Measurements from ENCODE around the gene CFAP100.
A peak's percentile ranks its signal among the peaks of the same experiment; 100 is the strongest.

The CFAP100 gene

GRCh38 chr3:126480861-126481260, 86.2 kb downstream of the CFAP100 start:
- WGBS, 2 donors (ENCODE audit: extremely low coverage in 2 of 2, insufficient read length in 2 of 2, insufficient replicate concordance in 1 of 2): no CpG with 5 or more reads among the region's 8 CpGs
- H3K23ac ChIP-seq (ENCODE audit: low read depth, low read length, poor library complexity): no peak overlapping the region
- no peak overlapping the region for H3K4ac ChIP-seq (ENCODE audit: low read length)
- no peak for DNase-seq (ENCODE audit: low spot score)
- no peak overlapping the region for H3K27ac ChIP-seq (replicated peaks; ENCODE audit: low read length)
- no peak overlapping the region for H4K8ac ChIP-seq (ENCODE audit: low read depth, low read length)
- no peak overlapping the region for H2BK15ac ChIP-seq (ENCODE audit: low read length)
- H3K9ac ChIP-seq (ENCODE audit: low read depth, low read length, poor library complexity): no peak overlapping the region
- no peak overlapping the region for H2BK120ac ChIP-seq (ENCODE audit: low read depth, low read length)
- H3K4me1 ChIP-seq (ENCODE audit: control insufficient read depth in 2 of 2, insufficient read depth in 1 of 2, low read depth in 1 of 2, low read length in 2 of 2): peaks cover 2 to 22% of the 10 kb centered on the region in 2 donors
- H2BK5ac ChIP-seq (ENCODE audit: low read length): no peak overlapping the region
- H4K91ac ChIP-seq (ENCODE audit: low read depth, low read length, poor library complexity): no peak overlapping the region
- H3K9me3 ChIP-seq (replicated peaks in 1 of 2; ENCODE audit: control insufficient read depth in 2 of 2, insufficient read depth in 1 of 2, low read depth in 1 of 2, low read length in 2 of 2): no peaks in the 10 kb centered on the region
- peak overlapping the region; percentile 70 for H3K18ac ChIP-seq (ENCODE audit: low read length)
- no peaks in the 10 kb centered on the region for H3K79me1 ChIP-seq (ENCODE audit: low read depth, low read length)
- H3K4me2 ChIP-seq (ENCODE audit: insufficient read depth, low read length, poor library complexity, severe bottlenecking): no peak overlapping the region
- no peaks in the 10 kb centered on the region for H3K36me3 ChIP-seq (replicated peaks in 1 of 2; ENCODE audit: control insufficient read depth in 2 of 2, insufficient read depth in 2 of 2, low read length in 2 of 2)
- H3K14ac ChIP-seq (ENCODE audit: low read length): no peak overlapping the region
- H3K27me3 ChIP-seq (ENCODE audit: control insufficient read depth in 3 of 3, insufficient read depth in 3 of 3, low read depth in 1 of 3, low read length in 3 of 3): peaks cover 0 to 16% (median 4%) of the 10 kb centered on the region in 3 experiments
- no peak overlapping the region for H3K4me3 ChIP-seq (ENCODE audit: low read length in 2 of 2)
- H2BK12ac ChIP-seq (ENCODE audit: low read length): no peak overlapping the region
- peak overlapping the region; percentile 8 for H2AFZ ChIP-seq (ENCODE audit: low read length)
- no peak overlapping the region for H2AK5ac ChIP-seq (ENCODE audit: low read depth, low read length)

GRCh38 chr3:126481808-126482502, 87.2 kb downstream of the CFAP100 start:
- H3K27ac ChIP-seq (replicated peaks; ENCODE audit: low read length): no peak overlapping the region
- no peaks in the 10 kb centered on the region for H3K9me3 ChIP-seq (replicated peaks in 1 of 2; ENCODE audit: control insufficient read depth in 2 of 2, insufficient read depth in 1 of 2, low read depth in 1 of 2, low read length in 2 of 2)
- H3K4ac ChIP-seq (ENCODE audit: low read length): no peak overlapping the region
- H3K14ac ChIP-seq (ENCODE audit: low read length): peak overlapping the region; percentile 73
- no peak overlapping the region for H2BK120ac ChIP-seq (ENCODE audit: low read depth, low read length)
- no peak overlapping the region for H2BK12ac ChIP-seq (ENCODE audit: low read length)
- H3K9ac ChIP-seq (ENCODE audit: low read depth, low read length, poor library complexity): peak overlapping the region; percentile 31
- no peak for DNase-seq (ENCODE audit: low spot score)
- no peak overlapping the region for H2BK5ac ChIP-seq (ENCODE audit: low read length)
- no peak overlapping the region for H4K91ac ChIP-seq (ENCODE audit: low read depth, low read length, poor library complexity)
- peak overlapping the region; percentile 8 for H2AFZ ChIP-seq (ENCODE audit: low read length)
- no peak overlapping the region for H4K8ac ChIP-seq (ENCODE audit: low read depth, low read length)
- H3K18ac ChIP-seq (ENCODE audit: low read length): no peak overlapping the region
- no CpG with 5 or more reads among the region's 16 CpGs for WGBS, 2 donors (ENCODE audit: extremely low coverage in 2 of 2, insufficient read length in 2 of 2, insufficient replicate concordance in 1 of 2)
- peaks cover 0 to 19% of the 10 kb centered on the region in 2 donors for H3K4me1 ChIP-seq (ENCODE audit: control insufficient read depth in 2 of 2, insufficient read depth in 1 of 2, low read depth in 1 of 2, low read length in 2 of 2)
- peaks cover 0 to 16% (median 0%) of the 10 kb centered on the region in 3 experiments for H3K27me3 ChIP-seq (ENCODE audit: control insufficient read depth in 3 of 3, insufficient read depth in 3 of 3, low read depth in 1 of 3, low read length in 3 of 3)
- no peak overlapping the region for H3K23ac ChIP-seq (ENCODE audit: low read depth, low read length, poor library complexity)
- no peak overlapping the region for H3K4me2 ChIP-seq (ENCODE audit: insufficient read depth, low read length, poor library complexity, severe bottlenecking)
- peak overlapping the region; percentile 85 for H2AK5ac ChIP-seq (ENCODE audit: low read depth, low read length)
- H3K36me3 ChIP-seq (replicated peaks in 1 of 2; ENCODE audit: control insufficient read depth in 2 of 2, insufficient read depth in 2 of 2, low read length in 2 of 2): no peaks in the 10 kb centered on the region
- no peaks in the 10 kb centered on the region for H3K79me1 ChIP-seq (ENCODE audit: low read depth, low read length)
- H3K4me3 ChIP-seq (ENCODE audit: low read length in 2 of 2): no peak overlapping the region
- no peak overlapping the region for H2BK15ac ChIP-seq (ENCODE audit: low read length)

GRCh38 chr3:126482503-126483255, 88.0 kb downstream of the CFAP100 start:
- no CpG with 5 or more reads among the region's 15 CpGs for WGBS, 2 donors (ENCODE audit: extremely low coverage in 2 of 2, insufficient read length in 2 of 2, insufficient replicate concordance in 1 of 2)
- peak overlapping the region; percentile 31 for H3K9ac ChIP-seq (ENCODE audit: low read depth, low read length, poor library complexity)
- H3K9me3 ChIP-seq (replicated peaks in 1 of 2; ENCODE audit: control insufficient read depth in 2 of 2, insufficient read depth in 1 of 2, low read depth in 1 of 2, low read length in 2 of 2): no peaks in the 10 kb centered on the region
- H3K4me3 ChIP-seq (ENCODE audit: low read length in 2 of 2): no peak overlapping the region
- H3K14ac ChIP-seq (ENCODE audit: low read length): peak overlapping the region; percentile 73
- H3K4me1 ChIP-seq (ENCODE audit: control insufficient read depth in 2 of 2, insufficient read depth in 1 of 2, low read depth in 1 of 2, low read length in 2 of 2): peaks cover 0 to 19% of the 10 kb centered on the region in 2 donors
- no peak for DNase-seq (ENCODE audit: low spot score)
- no peak overlapping the region for H4K8ac ChIP-seq (ENCODE audit: low read depth, low read length)
- H2BK120ac ChIP-seq (ENCODE audit: low read depth, low read length): peak overlapping the region; percentile 57
- no peak overlapping the region for H2BK5ac ChIP-seq (ENCODE audit: low read length)
- H3K79me1 ChIP-seq (ENCODE audit: low read depth, low read length): no peaks in the 10 kb centered on the region
- no peak overlapping the region for H2AFZ ChIP-seq (ENCODE audit: low read length)
- H3K23ac ChIP-seq (ENCODE audit: low read depth, low read length, poor library complexity): no peak overlapping the region
- H2BK15ac ChIP-seq (ENCODE audit: low read length): peak overlapping the region; percentile 39
- no peak overlapping the region for H4K91ac ChIP-seq (ENCODE audit: low read depth, low read length, poor library complexity)
- H3K36me3 ChIP-seq (replicated peaks in 1 of 2; ENCODE audit: control insufficient read depth in 2 of 2, insufficient read depth in 2 of 2, low read length in 2 of 2): no peaks in the 10 kb centered on the region
- H2BK12ac ChIP-seq (ENCODE audit: low read length): no peak overlapping the region
- H2AK5ac ChIP-seq (ENCODE audit: low read depth, low read length): peak overlapping the region; percentile 85
- no peak overlapping the region for H3K27ac ChIP-seq (replicated peaks; ENCODE audit: low read length)
- peaks cover 0 to 16% (median 0%) of the 10 kb centered on the region in 3 experiments for H3K27me3 ChIP-seq (ENCODE audit: control insufficient read depth in 3 of 3, insufficient read depth in 3 of 3, low read depth in 1 of 3, low read length in 3 of 3)
- H3K4me2 ChIP-seq (ENCODE audit: insufficient read depth, low read length, poor library complexity, severe bottlenecking): no peak overlapping the region
- H3K18ac ChIP-seq (ENCODE audit: low read length): peak overlapping the region; percentile 51
- H3K4ac ChIP-seq (ENCODE audit: low read length): no peak overlapping the region

GRCh38 chr3:126483321-126483761, 88.6 kb downstream of the CFAP100 start:
- Histone ChIP-seq H2BK120ac (ENCODE audit: low read depth, low read length) (peak overlapping the region; percentile 57), H3K18ac (ENCODE audit: low read length) (peak overlapping the region; percentile 35)
- no CpG with 5 or more reads among the region's 14 CpGs for WGBS, 2 donors (ENCODE audit: extremely low coverage in 2 of 2, insufficient read length in 2 of 2, insufficient replicate concordance in 1 of 2)

More at GRCh38 chr3:126483321-126483761, 88.6 kb downstream of the CFAP100 start:
- Histone ChIP-seq H2AK5ac (ENCODE audit: low read depth, low read length) (peak overlapping the region; percentile 85), H3K27ac (replicated peaks; ENCODE audit: low read length) (no peak overlapping the region), H3K4me1 (ENCODE audit: control insufficient read depth in 2 of 2, insufficient read depth in 1 of 2, low read depth in 1 of 2, low read length in 2 of 2) (peaks cover 0 to 18% of the 10 kb centered on the region in 2 donors), H3K27me3 (ENCODE audit: control insufficient read depth in 3 of 3, insufficient read depth in 3 of 3, low read depth in 1 of 3, low read length in 3 of 3) (peaks cover 0 to 16% (median 0%) of the 10 kb centered on the region in 3 experiments), H3K79me1 (ENCODE audit: low read depth, low read length) (no peaks in the 10 kb centered on the region), H3K9ac (ENCODE audit: low read depth, low read length, poor library complexity) (peak overlapping the region; percentile 10), H2BK5ac (ENCODE audit: low read length) (no peak overlapping the region), H3K4ac (ENCODE audit: low read length) (peak overlapping the region; percentile 47), H3K23ac (ENCODE audit: low read depth, low read length, poor library complexity) (no peak overlapping the region), H2BK12ac (ENCODE audit: low read length) (peak overlapping the region; percentile 60), H3K9me3 (replicated peaks in 1 of 2; ENCODE audit: control insufficient read depth in 2 of 2, insufficient read depth in 1 of 2, low read depth in 1 of 2, low read length in 2 of 2) (no peaks in the 10 kb centered on the region), H3K4me2 (ENCODE audit: insufficient read depth, low read length, poor library complexity, severe bottlenecking) (no peak overlapping the region), H2BK15ac (ENCODE audit: low read length) (peak overlapping the region; percentile 39), H3K36me3 (replicated peaks in 1 of 2; ENCODE audit: control insufficient read depth in 2 of 2, insufficient read depth in 2 of 2, low read length in 2 of 2) (no peaks in the 10 kb centered on the region), H4K91ac (ENCODE audit: low read depth, low read length, poor library complexity) (peak overlapping the region; percentile 46), H4K8ac (ENCODE audit: low read depth, low read length) (no peak overlapping the region), H3K14ac (ENCODE audit: low read length) (no peak overlapping the region), H2AFZ (ENCODE audit: low read length) (no peak overlapping the region), H3K4me3 (ENCODE audit: low read length in 2 of 2) (no peak overlapping the region)
- no peak for DNase-seq (ENCODE audit: low spot score)
